Right kidney (tissue), 1 donor: ENCODE data around the gene MAP3K3.

Source experiments
- DNase-seq: peaks from one replicate; pipeline ENCODE4 v3.0.0-alpha.2; 2016

Gene MAP3K3

GRCh38 chr17:63694229-63694949 lies 72.2 kb downstream of the MAP3K3 start:
- DNase-seq: no peak

- no peak for DNase-seq
These were observed 72.9 kb downstream of the MAP3K3 start for GRCh38 chr17:63694950-63695773.

GRCh38 chr17:63695889-63696288 lies 73.7 kb downstream of the MAP3K3 start:
- no peak for DNase-seq

- DNase-seq: no peak
These were observed 74.3 kb downstream of the MAP3K3 start for GRCh38 chr17:63696381-63696961.

GRCh38 chr17:63697341-63698286 lies 75.4 kb downstream of the MAP3K3 start:
- no peak for DNase-seq

GRCh38 chr17:63698381-63698885 lies 76.2 kb downstream of the MAP3K3 start:
- no peak for DNase-seq

GRCh38 chr17:63698886-63699637 lies 76.8 kb downstream of the MAP3K3 start:
- DNase-seq: peak; percentile 63

- DNase-seq: peak; percentile 82
These were observed 77.7 kb downstream of the MAP3K3 start, which contains the start of gene LIMD2 for GRCh38 chr17:63699638-63700527. Gene LIMD2 (minus strand): TSS chr17:63700125. CDS start chr17:63699298, 827 bp downstream.

- DNase-seq: peak; percentile 83
These were observed 78.6 kb downstream of the MAP3K3 start for GRCh38 chr17:63700528-63701455.

GRCh38 chr17:63701456-63701820 lies 79.2 kb downstream of the MAP3K3 start:
- DNase-seq: no peak

GRCh38 chr17:63701868-63702720 lies 79.9 kb downstream of the MAP3K3 start:
- DNase-seq: no peak

GRCh38 chr17:63702721-63703015 lies 80.5 kb downstream of the MAP3K3 start:
- no peak for DNase-seq

GRCh38 chr17:63703029-63703428 lies 80.8 kb downstream of the MAP3K3 start:
- no peak for DNase-seq

- no peak for DNase-seq
These were observed 81.5 kb downstream of the MAP3K3 start for GRCh38 chr17:63703556-63704258.

- DNase-seq: no peak
These were observed 82.0 kb downstream of the MAP3K3 start for GRCh38 chr17:63704259-63704576.

GRCh38 chr17:63704836-63705235 lies 82.6 kb downstream of the MAP3K3 start:
- DNase-seq: no peak

- DNase-seq: no peak
These were observed 83.4 kb downstream of the MAP3K3 start for GRCh38 chr17:63705657-63706056.
